C4-2B (cell line): Measurements from ENCODE around the gene CD200R1L.

ENCODE experiments used
- ZFX ChIP-seq: fragments of 450-650 bp; IDR thresholded peaks from 2 replicates; pipeline ENCODE4 v1.6.1; 2017
- TF ChIP-seq, protein P1 (sequence below): fragments of 450-650 bp; conservative IDR thresholded peaks from 2 replicates; pipeline ENCODE4 v1.5.1; 2017; ENCODE audit warnings: mild to moderate bottlenecking

DNA sequence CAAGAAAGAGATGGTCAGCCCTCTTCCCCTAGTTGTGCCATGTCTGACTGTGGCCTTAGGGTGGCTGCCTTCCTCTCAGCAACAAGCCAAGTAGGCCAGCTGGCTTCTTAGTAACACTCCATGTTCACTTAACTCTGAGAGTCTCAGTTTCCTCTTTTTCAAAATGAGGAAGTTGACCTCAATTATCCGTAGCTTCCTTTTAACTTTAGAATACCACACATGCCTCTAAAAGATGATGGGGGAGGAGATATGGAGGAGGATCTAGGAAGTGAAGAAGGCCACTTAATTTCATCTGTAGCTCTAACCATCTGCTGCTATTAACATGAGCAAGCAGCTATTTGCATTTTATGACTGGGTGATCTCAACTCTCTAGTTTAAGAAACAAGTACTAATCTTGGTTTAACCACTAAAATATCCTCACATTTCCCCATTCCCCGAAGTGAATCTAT lies 32.9 kb downstream of the CD200R1L start:
- TF ChIP-seq, protein P1, sequence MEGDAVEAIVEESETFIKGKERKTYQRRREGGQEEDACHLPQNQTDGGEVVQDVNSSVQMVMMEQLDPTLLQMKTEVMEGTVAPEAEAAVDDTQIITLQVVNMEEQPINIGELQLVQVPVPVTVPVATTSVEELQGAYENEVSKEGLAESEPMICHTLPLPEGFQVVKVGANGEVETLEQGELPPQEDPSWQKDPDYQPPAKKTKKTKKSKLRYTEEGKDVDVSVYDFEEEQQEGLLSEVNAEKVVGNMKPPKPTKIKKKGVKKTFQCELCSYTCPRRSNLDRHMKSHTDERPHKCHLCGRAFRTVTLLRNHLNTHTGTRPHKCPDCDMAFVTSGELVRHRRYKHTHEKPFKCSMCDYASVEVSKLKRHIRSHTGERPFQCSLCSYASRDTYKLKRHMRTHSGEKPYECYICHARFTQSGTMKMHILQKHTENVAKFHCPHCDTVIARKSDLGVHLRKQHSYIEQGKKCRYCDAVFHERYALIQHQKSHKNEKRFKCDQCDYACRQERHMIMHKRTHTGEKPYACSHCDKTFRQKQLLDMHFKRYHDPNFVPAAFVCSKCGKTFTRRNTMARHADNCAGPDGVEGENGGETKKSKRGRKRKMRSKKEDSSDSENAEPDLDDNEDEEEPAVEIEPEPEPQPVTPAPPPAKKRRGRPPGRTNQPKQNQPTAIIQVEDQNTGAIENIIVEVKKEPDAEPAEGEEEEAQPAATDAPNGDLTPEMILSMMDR: no peak
- no peak for TF ChIP-seq ZFX
